Spleen (tissue), 11 donors: ENCODE results near the gene PDE4D. TPM values are rescaled to one million over a fixed set of nuclear protein-coding genes. Genes with fewer than 3 reads are reported as not detected.

Experiments
- DNase-seq: peaks from one replicate; pipeline ENCODE4 v3.0.0-alpha.2; 2020
- H3K27ac ChIP-seq, 8 donors: fragments of 200-600 bp; sonication (generic) in 7 of 8; 1 replicate in 4 of 8; 2 replicates in 4 of 8; pipeline versions ENCODE4 v1.5.0 to v1.8.0; 2016 to 2021; ENCODE audit warnings: inconsistent platforms in 4 of 8, mild to moderate bottlenecking in 4 of 8, moderate library complexity in 1 of 8
- H3K27me3 ChIP-seq, 7 donors: fragments of 200-600 bp; sonication (generic) in 6 of 7; replicated peaks in 1 of 7; 1 replicate in 4 of 7; 2 replicates in 3 of 7; pipeline versions ENCODE4 v1.5.0 to v1.8.0; 2016 to 2021; ENCODE audit warnings: inconsistent platforms in 3 of 7, mild to moderate bottlenecking in 1 of 7
- H3K36me3 ChIP-seq, 6 donors: fragments of 200-600 bp; sonication (generic) in 5 of 6; 1 replicate in 4 of 6; 2 replicates in 2 of 6; pipeline versions ENCODE4 v1.5.0 to v1.8.0; 2016 to 2021; ENCODE audit warnings: inconsistent platforms in 2 of 6
- H3K4me1 ChIP-seq, 6 donors: fragments of 200-600 bp; sonication (generic) in 5 of 6; 1 replicate in 3 of 6; 2 replicates in 3 of 6; pipeline versions ENCODE4 v1.5.0 to v1.8.0; 2016 to 2021; ENCODE audit warnings: inconsistent platforms in 3 of 6
- H3K4me3 ChIP-seq, 8 donors: fragments of 200-600 bp; sonication (generic) in 7 of 8; 1 replicate in 4 of 8; 2 replicates in 4 of 8; pipeline versions ENCODE4 v1.5.0 to v1.8.0; 2016 to 2021; ENCODE audit warnings: inconsistent platforms in 4 of 8, mild to moderate bottlenecking in 4 of 8, moderate library complexity in 2 of 8
- H3K9me3 ChIP-seq, 8 donors: fragments of 200-600 bp; sonication (generic) in 7 of 8; 1 replicate in 4 of 8; 2 replicates in 4 of 8; pipeline versions ENCODE4 v1.5.0 to v1.8.0; 2016 to 2021; ENCODE audit warnings: inconsistent platforms in 4 of 8
- POLR2A ChIP-seq, 3 donors: fragments of 450-650 bp; IDR thresholded peaks; one replicate each; pipeline ENCODE4 v1.5.1; 2017; ENCODE audit warnings: antibody characterized with exemption in 3 of 3, mild to moderate bottlenecking in 1 of 3
- POLR2AphosphoS5 ChIP-seq, 3 donors: sonication (generic); formaldehyde crosslinking; IDR thresholded peaks; one replicate each; pipeline ENCODE4 v1.5.1; 2017; ENCODE audit warnings: antibody characterized with exemption in 3 of 3
- WGBS, 5 donors: extraction: QIAGEN DNeasy Blood & Tissue Kit in 3 of 5; methylation state at CpG; one replicate each; pipeline versions ENCODE4 v1.1.5 to v1.1.7; 2013 to 2018; 5-methylcytosine and 5-hydroxymethylcytosine counted together
- intact Hi-C: fragments of 100-400 bp; cut with DNase I; formaldehyde crosslinking; loops from one replicate; pipeline ENCODE4 v1.15.0; 2023; ENCODE audit warnings: low total_unique reads
- polyA plus RNA-seq, 3 donors: library from polyadenylated mRNA; stranded (reverse); fragments of 200-250 nt; gene quantifications; one replicate each; pipeline ENCODE4 v1.2.1, GENCODE V29; 2013
- total RNA-seq, 7 donors: library from RNA; depleted of rRNA in 3 of 7; stranded (reverse); fragments of >200 nt in 3 of 7; fragmentation: NEBNext Ultra II Directional in 4 of 7; extraction: Animal tissue kit (Norgen Biotek cat#: 25700) in 4 of 7; gene quantifications; one replicate each; pipeline versions ENCODE4 v1.1.0 to v1.2.1, GENCODE V29; 2016 to 2021
- TF ChIP-seq, protein P1 (sequence below), 11 experiments: fragments of 200-600 bp in 7 of 11; fragments of 450-650 bp in 4 of 11; sonication (generic) in 4 of 11; IDR thresholded peaks in 8 of 11; conservative IDR thresholded peaks in 3 of 11; 1 replicate in 7 of 11; 2 replicates in 4 of 11; pipeline versions ENCODE4 v1.4.0 to v1.8.0; 2016 to 2021; ENCODE audit warnings: antibody characterized with exemption in 11 of 11, inconsistent platforms in 4 of 11, mild to moderate bottlenecking in 1 of 11
- donor health status: healthy with polysubstance abuse.
- donor health status: DM: no; HTN: no; CAD: no; lungs with moderate emphysema.
- donor health status: DM: no; HTN: no; CAD: no.
- donor health status: Bipolar disorder and iron deficiency.
- donor health status: healthy.
- donor health status: DM: no; HTN: no; CAD: no.
- donor health status: DM: yes; HTN: yes; CAD: no.

PDE4D gene
- total and polyA plus RNA-seq, 10 donors: 0.88 to 51.8 (median 18.2) TPM

DNA sequence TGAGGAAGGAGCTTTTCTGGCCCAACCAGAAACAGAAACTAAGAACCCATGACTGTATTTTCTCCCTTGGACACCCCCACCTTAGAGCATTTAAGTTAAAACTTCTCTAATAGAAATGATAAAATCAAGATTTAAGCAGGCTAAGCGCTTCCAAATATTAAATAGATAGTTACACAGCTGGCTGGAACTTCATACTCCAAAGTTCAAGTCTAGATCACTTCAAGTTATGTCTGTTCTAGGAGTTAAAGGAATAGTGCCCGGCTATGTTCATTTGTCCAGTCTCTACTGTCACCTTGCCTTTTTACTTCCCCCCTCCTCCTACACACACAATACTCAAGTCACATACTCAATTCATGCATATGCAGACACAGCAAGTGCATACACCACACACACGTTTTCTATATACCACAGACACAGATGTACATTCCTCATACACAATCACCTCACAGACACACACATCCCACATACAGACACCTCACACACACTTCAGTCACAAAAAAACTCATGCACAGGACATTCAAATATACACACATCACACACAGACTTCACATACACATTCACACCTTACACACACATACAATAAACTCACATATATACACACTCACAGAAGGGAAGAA is 237.7 kb downstream of the PDE4D start:
- no peak for DNase-seq
- Histone ChIP-seq H3K36me3 (no peaks in the 10 kb centered on the region), H3K9me3 (no peaks in the 10 kb centered on the region), H3K4me1 (peaks cover 0 to 35% (median 0%) of the 10 kb centered on the region in 6 donors), H3K27ac (no peak overlapping the region), H3K27me3 (no peaks in the 10 kb centered on the region), H3K4me3 (no peak overlapping the region)
- no peak for TF ChIP-seq POLR2AphosphoS5 (IDR thresholded peaks at IDR 0.05)
- TF ChIP-seq POLR2A (IDR thresholded peaks at IDR 0.05): no peak
- TF ChIP-seq, protein P1, sequence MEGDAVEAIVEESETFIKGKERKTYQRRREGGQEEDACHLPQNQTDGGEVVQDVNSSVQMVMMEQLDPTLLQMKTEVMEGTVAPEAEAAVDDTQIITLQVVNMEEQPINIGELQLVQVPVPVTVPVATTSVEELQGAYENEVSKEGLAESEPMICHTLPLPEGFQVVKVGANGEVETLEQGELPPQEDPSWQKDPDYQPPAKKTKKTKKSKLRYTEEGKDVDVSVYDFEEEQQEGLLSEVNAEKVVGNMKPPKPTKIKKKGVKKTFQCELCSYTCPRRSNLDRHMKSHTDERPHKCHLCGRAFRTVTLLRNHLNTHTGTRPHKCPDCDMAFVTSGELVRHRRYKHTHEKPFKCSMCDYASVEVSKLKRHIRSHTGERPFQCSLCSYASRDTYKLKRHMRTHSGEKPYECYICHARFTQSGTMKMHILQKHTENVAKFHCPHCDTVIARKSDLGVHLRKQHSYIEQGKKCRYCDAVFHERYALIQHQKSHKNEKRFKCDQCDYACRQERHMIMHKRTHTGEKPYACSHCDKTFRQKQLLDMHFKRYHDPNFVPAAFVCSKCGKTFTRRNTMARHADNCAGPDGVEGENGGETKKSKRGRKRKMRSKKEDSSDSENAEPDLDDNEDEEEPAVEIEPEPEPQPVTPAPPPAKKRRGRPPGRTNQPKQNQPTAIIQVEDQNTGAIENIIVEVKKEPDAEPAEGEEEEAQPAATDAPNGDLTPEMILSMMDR (IDR thresholded peaks at IDR 0.05 in 8 of 11, conservative IDR thresholded peaks at IDR 0.05 in 3 of 11): no peak
- intact Hi-C loops: no loop called here
- 68 to 70% (median 69%) methylated on average over 3 of the region's 3 CpGs for WGBS, 5 donors

DNA sequence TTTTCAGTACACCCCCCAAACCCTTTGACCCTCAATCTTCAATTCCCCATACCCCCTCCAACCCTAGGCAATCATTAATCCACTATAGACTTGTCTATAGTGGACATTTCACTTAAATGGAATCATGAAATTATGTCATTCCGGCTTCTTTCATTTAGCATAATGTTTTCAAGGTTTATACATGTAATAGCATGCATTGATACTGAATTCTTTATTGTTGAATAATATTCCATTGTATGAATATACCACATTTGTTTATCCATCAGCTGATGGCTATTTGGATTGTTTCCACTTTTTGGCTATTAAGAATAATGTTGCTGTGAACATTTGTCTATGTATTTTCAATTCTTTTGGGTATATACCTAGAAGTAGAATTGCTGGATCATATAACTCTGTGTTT is 238.8 kb downstream of the PDE4D start:
- H3K4me1 ChIP-seq: peaks cover 0 to 24% (median 0%) of the 10 kb centered on the region in 6 donors
- no peak overlapping the region for H3K4me3 ChIP-seq
- H3K27me3 ChIP-seq: no peaks in the 10 kb centered on the region
- H3K36me3 ChIP-seq: no peaks in the 10 kb centered on the region
- intact Hi-C loops: no loop called here
- no peak for DNase-seq
- 88 to 100% (median 96%) methylated on average over 1 of the region's 1 CpG for WGBS, 5 donors
- no peak overlapping the region for H3K27ac ChIP-seq
- TF ChIP-seq POLR2AphosphoS5 (IDR thresholded peaks at IDR 0.05) (no peak), POLR2A (IDR thresholded peaks at IDR 0.05) (no peak)
- TF ChIP-seq, protein P1 (IDR thresholded peaks at IDR 0.05 in 8 of 11, conservative IDR thresholded peaks at IDR 0.05 in 3 of 11): no peak
- no peaks in the 10 kb centered on the region for H3K9me3 ChIP-seq

DNA sequence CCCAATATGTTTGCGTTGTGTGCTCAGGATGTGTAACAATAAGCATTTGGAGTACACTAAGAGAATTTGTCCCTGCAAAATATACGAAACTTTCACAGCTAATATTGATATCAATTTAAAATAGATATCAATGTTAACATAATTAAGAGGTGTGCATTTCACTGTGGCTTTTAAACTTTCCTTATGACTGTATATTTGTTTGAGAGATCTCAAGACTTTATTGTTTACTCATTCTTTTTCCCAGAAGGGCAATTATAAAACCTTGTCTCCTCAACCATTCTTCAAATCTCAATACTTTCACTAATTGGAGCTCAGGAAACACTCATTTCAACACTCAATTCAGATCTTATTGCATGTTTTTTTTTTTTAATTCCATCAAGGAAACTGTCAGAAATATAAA is 241.1 kb downstream of the PDE4D start:
- peaks cover 0 to 19% (median 2%) of the 10 kb centered on the region in 6 donors for H3K4me1 ChIP-seq
- WGBS, 5 donors: 84 to 94% (median 88%) methylated on average over 2 of the region's 2 CpGs
- no peak for TF ChIP-seq POLR2AphosphoS5 (IDR thresholded peaks at IDR 0.05)
- no peak for TF ChIP-seq POLR2A (IDR thresholded peaks at IDR 0.05)
- TF ChIP-seq, protein P1 (IDR thresholded peaks at IDR 0.05 in 8 of 11, conservative IDR thresholded peaks at IDR 0.05 in 3 of 11): no peak
- no peaks in the 10 kb centered on the region for H3K27me3 ChIP-seq
- H3K27ac ChIP-seq: no peak overlapping the region
- H3K9me3 ChIP-seq: no peaks in the 10 kb centered on the region
- no peak overlapping the region for H3K4me3 ChIP-seq
- no peaks in the 10 kb centered on the region for H3K36me3 ChIP-seq
- no peak for DNase-seq
- intact Hi-C loops: no loop called here

DNA sequence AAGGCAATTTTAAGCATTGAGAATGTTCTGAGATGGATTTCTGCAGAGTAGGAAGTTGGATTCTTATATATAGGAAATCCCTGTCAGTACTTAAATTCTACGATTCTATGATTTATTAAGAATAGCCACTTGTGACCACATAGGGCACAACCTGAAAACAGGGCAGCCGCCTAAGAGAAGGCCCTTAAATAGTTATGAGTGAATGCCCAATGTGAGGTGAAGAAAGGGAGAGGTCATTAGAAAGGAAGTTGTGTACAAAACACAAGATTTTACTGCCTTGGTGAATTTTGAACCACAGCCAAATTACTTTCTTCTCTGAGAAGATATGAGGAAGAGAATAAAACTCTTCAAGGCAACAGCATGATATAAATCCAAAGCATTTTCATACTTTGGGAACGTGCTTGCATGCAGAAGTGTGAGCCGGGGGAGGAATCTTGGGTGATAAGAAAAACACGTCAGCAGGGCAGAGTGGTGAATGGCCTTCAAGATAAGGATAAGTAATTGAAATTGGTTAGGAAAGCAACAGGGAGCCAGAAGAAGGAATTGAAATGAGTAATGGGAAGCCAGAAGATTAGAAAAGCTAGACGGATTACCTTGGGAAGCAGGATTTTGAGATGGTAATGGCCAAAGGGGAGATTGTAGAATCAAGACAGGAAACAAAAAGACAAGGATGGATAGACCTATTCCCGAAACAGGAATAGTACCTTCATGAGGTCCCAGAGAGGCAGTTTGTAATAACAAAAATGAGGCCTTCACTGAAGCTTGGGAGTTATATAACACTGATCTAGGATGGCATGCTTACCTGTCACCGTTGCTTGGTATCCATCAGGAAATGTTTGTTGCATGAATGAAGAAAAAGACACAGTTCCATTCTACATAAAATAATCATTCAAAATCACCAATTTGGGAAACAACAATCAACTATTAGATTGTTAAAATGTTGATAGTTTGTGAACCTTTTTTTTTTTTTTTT is 244.3 kb downstream of the PDE4D start:
- TF ChIP-seq POLR2A (IDR thresholded peaks at IDR 0.05): no peak
- no peak for TF ChIP-seq POLR2AphosphoS5 (IDR thresholded peaks at IDR 0.05)
- TF ChIP-seq, protein P1 (IDR thresholded peaks at IDR 0.05 in 8 of 11, conservative IDR thresholded peaks at IDR 0.05 in 3 of 11): no peak
- no peak for DNase-seq
- H3K27me3 ChIP-seq: no peaks in the 10 kb centered on the region
- H3K4me3 ChIP-seq: no peak overlapping the region
- no peaks in the 10 kb centered on the region for H3K36me3 ChIP-seq
- intact Hi-C loops: no loop called here
- H3K4me1 ChIP-seq: peaks cover 0 to 7% (median 1%) of the 10 kb centered on the region in 6 donors
- H3K9me3 ChIP-seq: no peaks in the 10 kb centered on the region
- 49 to 54% (median 52%) methylated on average over 8 of the region's 8 CpGs for WGBS, 5 donors
- no peak overlapping the region for H3K27ac ChIP-seq
